GM12892 (cell line): ENCODE data around the gene INTS3.

Experiments used
- POLR2AphosphoS5 ChIP-seq: IDR thresholded peaks from 2 replicates; pipeline ENCODE4 v1.6.1; 2011; ENCODE audit warnings: low read depth, low read length, control low read depth
- TAF1 ChIP-seq: IDR thresholded peaks from 2 replicates; pipeline ENCODE4 v1.6.1; 2011; ENCODE audit warnings: low read depth, mild to moderate bottlenecking, control low read depth, low read length, borderline replicate concordance

DNA sequence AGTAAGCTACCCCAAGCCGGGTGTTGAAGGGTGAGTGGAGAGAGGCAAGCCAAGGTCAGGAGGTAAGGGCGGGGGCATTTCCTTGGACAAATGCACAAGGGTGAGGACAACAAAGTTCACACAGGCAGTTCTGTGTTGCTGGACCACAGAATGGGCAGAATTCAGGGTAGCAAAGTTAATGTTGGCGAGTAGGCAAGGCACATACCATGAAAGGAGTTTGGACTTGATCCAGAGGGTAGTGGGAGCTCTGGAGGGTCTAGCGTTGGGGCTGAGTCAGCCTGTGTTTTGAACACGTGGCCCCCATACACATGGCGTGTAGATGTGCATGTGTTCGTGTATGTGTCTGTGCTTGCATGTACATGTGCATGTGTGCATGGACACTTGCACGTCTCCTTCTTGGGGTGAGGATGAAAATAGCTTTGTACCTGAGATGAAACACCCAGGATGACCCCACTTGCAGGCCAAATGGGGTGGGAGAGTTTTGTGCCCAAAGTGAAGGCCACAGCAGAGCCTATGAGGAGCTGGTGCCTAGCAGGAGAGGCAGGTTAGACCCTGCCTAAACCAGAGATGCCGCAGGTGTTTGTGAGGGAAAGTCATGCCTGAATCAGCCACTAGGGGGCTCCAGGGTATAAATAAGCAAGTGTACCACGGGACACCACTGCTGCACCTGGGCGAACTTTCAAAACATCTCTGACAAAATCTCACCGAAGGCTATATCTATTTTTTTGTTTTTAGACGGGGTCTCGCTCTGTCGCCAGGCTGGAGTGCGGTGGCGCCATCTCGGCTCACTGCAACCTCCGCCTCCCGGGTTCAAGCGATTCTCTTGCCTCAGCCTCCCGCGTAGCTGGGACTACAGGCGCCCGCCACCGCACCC, 69.2 kb downstream of the INTS3 start:
- TF ChIP-seq POLR2AphosphoS5 (no peak), TAF1 (no peak)
